NCI-H446 (cell line): Measurements from ENCODE around the gene MEGF11.

Experiments
- DNase-seq, 2 experiments: peaks; one replicate each; lab custom pipeline; 2025; lab: John Stamatoyannopoulos, UW

MEGF11 gene

GRCh38 chr15:65916664-65917406 lies 336.7 kb downstream of the MEGF11 start:
- no peak for DNase-seq

- DNase-seq: no peak
Observed at GRCh38 chr15:65916041-65916663, 337.4 kb downstream of the MEGF11 start.

GRCh38 chr15:65914981-65915925 lies 338.3 kb downstream of the MEGF11 start:
- no peak for DNase-seq

GRCh38 chr15:65914386-65914785 lies 339.2 kb downstream of the MEGF11 start:
- no peak for DNase-seq

GRCh38 chr15:65913631-65914199 lies 339.8 kb downstream of the MEGF11 start:
- no peak for DNase-seq

GRCh38 chr15:65912235-65912634 lies 341.3 kb downstream of the MEGF11 start:
- no peak for DNase-seq

GRCh38 chr15:65910341-65910740 lies 343.2 kb downstream of the MEGF11 start:
- DNase-seq: no peak

- DNase-seq: no peak
Observed at GRCh38 chr15:65909831-65910230, 343.7 kb downstream of the MEGF11 start.

- DNase-seq: no peak
Observed at GRCh38 chr15:65908876-65909275, 344.7 kb downstream of the MEGF11 start.

- DNase-seq: no peak
Observed at GRCh38 chr15:65907661-65908060, 345.9 kb downstream of the MEGF11 start.

- no peak for DNase-seq
Observed at GRCh38 chr15:65906396-65906795, 347.2 kb downstream of the MEGF11 start.

GRCh38 chr15:65904301-65904700 lies 349.2 kb downstream of the MEGF11 start:
- DNase-seq: no peak

GRCh38 chr15:65903296-65904073 lies 350.1 kb downstream of the MEGF11 start:
- DNase-seq: no peak

GRCh38 chr15:65902373-65902772 lies 351.2 kb downstream of the MEGF11 start:
- no peak for DNase-seq

GRCh38 chr15:65901836-65902235 lies 351.7 kb downstream of the MEGF11 start:
- no peak for DNase-seq

GRCh38 chr15:65901336-65901735 lies 352.2 kb downstream of the MEGF11 start:
- DNase-seq: no peak

GRCh38 chr15:65900488-65900887 lies 353.1 kb downstream of the MEGF11 start:
- DNase-seq: no peak

GRCh38 chr15:65896236-65896635 lies 357.3 kb downstream of the MEGF11 start:
- DNase-seq: no peak

GRCh38 chr15:65893060-65893459 lies 360.5 kb downstream of the MEGF11 start:
- no peak for DNase-seq

GRCh38 chr15:65888981-65889380 lies 364.6 kb downstream of the MEGF11 start:
- DNase-seq: no peak

- no peak for DNase-seq
Observed at GRCh38 chr15:65887565-65887964, 366.0 kb downstream of the MEGF11 start.
